ENCODE measurements around the gene EEPD1. TPM values are rescaled to one million over a fixed set of nuclear protein-coding genes. Genes with fewer than 3 reads are reported as not detected.

The EEPD1 gene
- total RNA-seq, 1 donor from 2014 or later: 6.5 TPM

GRCh38 chr7:36188266-36188665 is 35.2 kb downstream of the EEPD1 start:
- Histone ChIP-seq H3K9ac (no peak overlapping the region), H4K20me1 (ENCODE audit: low read depth) (no peaks in the 10 kb centered on the region), H3K27ac (no peak overlapping the region), H3K27me3 (no peaks in the 10 kb centered on the region), H3K4me1 (peaks cover 10% of the 10 kb centered on the region), H3F3A (ENCODE audit: low read depth) (no peaks in the 10 kb centered on the region), H3K36me3 (no peaks in the 10 kb centered on the region), H3K4me2 (no peak overlapping the region), H3K9me3 (ENCODE audit: low read depth) (no peaks in the 10 kb centered on the region), H2AFZ (replicated peaks) (no peak overlapping the region), H3K4me3 (no peak overlapping the region), H3K79me2 (ENCODE audit: low read depth) (no peaks in the 10 kb centered on the region)
- peaks cover 2% of the 10 kb centered on the region for H3K27me3 Mint-ChIP-seq (ENCODE audit: insufficient read depth, low read depth)
- TF ChIP-seq CTCF (IDR thresholded peaks at IDR 0.05) (no peak), EZH2 (IDR thresholded peaks at IDR 0.05) (no peak), EZH2phosphoT487 (IDR thresholded peaks at IDR 0.05) (no peak)
- peaks cover 40% of the 10 kb centered on the region for H3K4me1 Mint-ChIP-seq
- no peaks in the 10 kb centered on the region for H3K36me3 Mint-ChIP-seq
- no peaks in the 10 kb centered on the region for H3K9me3 Mint-ChIP-seq
- H3K4me3 Mint-ChIP-seq: no peak overlapping the region
- no peak overlapping the region for H3K27ac Mint-ChIP-seq
- no peak for DNase-seq (ENCODE audit: low spot score)

- TF ChIP-seq CTCF (IDR thresholded peaks at IDR 0.05) (no peak), EZH2phosphoT487 (IDR thresholded peaks at IDR 0.05) (no peak), EZH2 (IDR thresholded peaks at IDR 0.05) (no peak)
- Histone ChIP-seq H3F3A (ENCODE audit: low read depth) (no peaks in the 10 kb centered on the region), H3K4me1 (peaks cover 10% of the 10 kb centered on the region), H4K20me1 (ENCODE audit: low read depth) (no peaks in the 10 kb centered on the region), H3K4me2 (peak overlapping the region; percentile 5), H3K27me3 (no peaks in the 10 kb centered on the region), H3K9ac (no peak overlapping the region), H3K9me3 (ENCODE audit: low read depth) (no peaks in the 10 kb centered on the region), H2AFZ (replicated peaks) (no peak overlapping the region), H3K27ac (no peak overlapping the region), H3K36me3 (no peaks in the 10 kb centered on the region), H3K79me2 (ENCODE audit: low read depth) (no peaks in the 10 kb centered on the region), H3K4me3 (no peak overlapping the region)
- H3K4me1 Mint-ChIP-seq: peaks cover 38% of the 10 kb centered on the region
- DNase-seq (ENCODE audit: low spot score): peak; percentile 52
- H3K27me3 Mint-ChIP-seq (ENCODE audit: insufficient read depth, low read depth): peaks cover 2% of the 10 kb centered on the region
- H3K36me3 Mint-ChIP-seq: no peaks in the 10 kb centered on the region
- no peak overlapping the region for H3K27ac Mint-ChIP-seq
- no peak overlapping the region for H3K4me3 Mint-ChIP-seq
- no peaks in the 10 kb centered on the region for H3K9me3 Mint-ChIP-seq
These were observed 35.9 kb downstream of the EEPD1 start for GRCh38 chr7:36188906-36189305.

GRCh38 chr7:36190447-36191291 is 37.6 kb downstream of the EEPD1 start:
- Histone ChIP-seq H3F3A (ENCODE audit: low read depth) (no peaks in the 10 kb centered on the region), H3K79me2 (ENCODE audit: low read depth) (no peaks in the 10 kb centered on the region), H3K4me2 (no peak overlapping the region), H3K4me3 (no peak overlapping the region), H4K20me1 (ENCODE audit: low read depth) (no peaks in the 10 kb centered on the region), H3K27ac (no peak overlapping the region), H3K9ac (no peak overlapping the region), H3K9me3 (ENCODE audit: low read depth) (no peaks in the 10 kb centered on the region), H2AFZ (replicated peaks) (no peak overlapping the region), H3K27me3 (no peaks in the 10 kb centered on the region), H3K36me3 (no peaks in the 10 kb centered on the region), H3K4me1 (peaks cover 10% of the 10 kb centered on the region)
- Mint-ChIP-seq H3K4me3 (no peak overlapping the region), H3K27ac (no peak overlapping the region), H3K4me1 (peaks cover 38% of the 10 kb centered on the region), H3K9me3 (peaks cover 9% of the 10 kb centered on the region), H3K27me3 (ENCODE audit: insufficient read depth, low read depth) (peaks cover 2% of the 10 kb centered on the region), H3K36me3 (peaks cover 8% of the 10 kb centered on the region)
- DNase-seq (ENCODE audit: low spot score): no peak
- TF ChIP-seq CTCF (IDR thresholded peaks at IDR 0.05) (no peak), EZH2phosphoT487 (IDR thresholded peaks at IDR 0.05) (no peak), EZH2 (IDR thresholded peaks at IDR 0.05) (no peak)

All from neural progenitor cell (in vitro differentiated cells).